Measurements from ENCODE around the gene DRC1. TPM values are rescaled to one million over a fixed set of nuclear protein-coding genes. Genes with fewer than 3 reads are reported as not detected.

DRC1 gene
- total and polyA plus RNA-seq, 8 donors = 0.92 to 7.9 (median 4.5) TPM; not detected in 1

- no peak for TF ChIP-seq CTCF (IDR thresholded peaks at IDR 0.05)
- Histone ChIP-seq H3K4me3 (no peak overlapping the region), H3K9me3 (no peaks in the 10 kb centered on the region), H3K4me1 (peaks cover 0 to 4% of the 10 kb centered on the region in 2 donors), H3K27me3 (peaks cover 0 to 12% of the 10 kb centered on the region in 2 donors), H3K36me3 (peaks cover 0 to 18% of the 10 kb centered on the region in 2 donors), H3K27ac (no peak overlapping the region)
- ATAC-seq (no peak), DNase-seq (no peak)
- intact Hi-C loops (cut with DNase I) = no loop called here
Observed at GRCh38 chr2:26396734-26397298, 4.9 kb upstream of the DRC1 start.

GRCh38 chr2:26399771-26400376 is 1.8 kb upstream of the DRC1 start:
- intact Hi-C loops (cut with DNase I) = no loop called here

GRCh38 chr2:26400723-26401122 is 997 bp upstream of the DRC1 start:
- Histone ChIP-seq H3K4me1 (peaks cover 0 to 9% of the 10 kb centered on the region in 2 donors), H3K27me3 (peaks cover 0 to 23% of the 10 kb centered on the region in 2 donors), H3K36me3 (peaks cover 0 to 5% of the 10 kb centered on the region in 2 donors), H3K27ac (no peak overlapping the region), H3K4me3 (no peak overlapping the region), H3K9me3 (no peaks in the 10 kb centered on the region)
- no peak for DNase-seq
- intact Hi-C loops (cut with DNase I) = no loop called here
- ATAC-seq = no peak
- TF ChIP-seq CTCF (IDR thresholded peaks at IDR 0.05) = no peak

More at GRCh38 chr2:26399771-26400376, 1.8 kb upstream of the DRC1 start:
- Histone ChIP-seq H3K4me3 (no peak overlapping the region), H3K36me3 (peaks cover 0 to 12% of the 10 kb centered on the region in 2 donors), H3K27me3 (peaks cover 0 to 23% of the 10 kb centered on the region in 2 donors), H3K27ac (no peak overlapping the region), H3K4me1 (peaks cover 0 to 9% of the 10 kb centered on the region in 2 donors), H3K9me3 (no peaks in the 10 kb centered on the region)
- TF ChIP-seq CTCF (IDR thresholded peaks at IDR 0.05) = no peak
- ATAC-seq = no peak
- DNase-seq = no peak

- TF ChIP-seq CTCF (IDR thresholded peaks at IDR 0.05) = no peak
- ATAC-seq = no peak
- DNase-seq = no peak
- Histone ChIP-seq H3K36me3 (no peaks in the 10 kb centered on the region), H3K4me1 (no peaks in the 10 kb centered on the region), H3K9me3 (no peaks in the 10 kb centered on the region), H3K4me3 (no peak overlapping the region), H3K27ac (no peak overlapping the region), H3K27me3 (peaks cover 0 to 25% of the 10 kb centered on the region in 2 donors)
- intact Hi-C loops (cut with DNase I) = no loop called here
Observed at GRCh38 chr2:26407526-26407925, 5.8 kb downstream of the DRC1 start.

- H3K36me3 ChIP-seq = no peaks in the 10 kb centered on the region
- DNase-seq (no peak), ATAC-seq (no peak)
- no peaks in the 10 kb centered on the region for H3K4me1 ChIP-seq
- H3K27me3 ChIP-seq = peaks cover 0 to 21% of the 10 kb centered on the region in 2 donors
- H3K4me3 ChIP-seq = no peak overlapping the region
- no peak for TF ChIP-seq CTCF (IDR thresholded peaks at IDR 0.05)
- no peaks in the 10 kb centered on the region for H3K9me3 ChIP-seq
- H3K27ac ChIP-seq = no peak overlapping the region
- intact Hi-C loops (cut with DNase I) = no loop called here
Observed at GRCh38 chr2:26409785-26410184, 8.1 kb downstream of the DRC1 start.

All from left lung (tissue), 10 donors.